Frontal cortex (tissue), 4 donors: Measurements from ENCODE around the gene LZTS3. TPM values are rescaled to one million over a fixed set of nuclear protein-coding genes. Genes with fewer than 3 reads are reported as not detected.
"Not testable (repeated sequence)": the region's sequence is repeated elsewhere in the genome, so short reads cannot be mapped to it uniquely, and the experiment has no call there.

Source experiments
- DNase-seq, 2 donors: peaks; one replicate each; pipeline ENCODE4 v3.0.0; 2012; ENCODE audit warnings: low spot score in 2 of 2
- FAIRE-seq: peaks from 2 replicates; lab custom pipeline; 2012; peaks lifted over from hg19 to GRCh38; lab: Jason Lieb, UNC
- total RNA-seq: library from RNA; depleted of rRNA; stranded (reverse); fragments of >200 nt; gene quantifications from one replicate; pipeline ENCODE4 v1.2.3, GENCODE V29; 2014
- donor health status: control.
- donor health status: control.
- donor health status: control.

LZTS3 gene
- total RNA-seq, result 13.9 TPM

DNA sequence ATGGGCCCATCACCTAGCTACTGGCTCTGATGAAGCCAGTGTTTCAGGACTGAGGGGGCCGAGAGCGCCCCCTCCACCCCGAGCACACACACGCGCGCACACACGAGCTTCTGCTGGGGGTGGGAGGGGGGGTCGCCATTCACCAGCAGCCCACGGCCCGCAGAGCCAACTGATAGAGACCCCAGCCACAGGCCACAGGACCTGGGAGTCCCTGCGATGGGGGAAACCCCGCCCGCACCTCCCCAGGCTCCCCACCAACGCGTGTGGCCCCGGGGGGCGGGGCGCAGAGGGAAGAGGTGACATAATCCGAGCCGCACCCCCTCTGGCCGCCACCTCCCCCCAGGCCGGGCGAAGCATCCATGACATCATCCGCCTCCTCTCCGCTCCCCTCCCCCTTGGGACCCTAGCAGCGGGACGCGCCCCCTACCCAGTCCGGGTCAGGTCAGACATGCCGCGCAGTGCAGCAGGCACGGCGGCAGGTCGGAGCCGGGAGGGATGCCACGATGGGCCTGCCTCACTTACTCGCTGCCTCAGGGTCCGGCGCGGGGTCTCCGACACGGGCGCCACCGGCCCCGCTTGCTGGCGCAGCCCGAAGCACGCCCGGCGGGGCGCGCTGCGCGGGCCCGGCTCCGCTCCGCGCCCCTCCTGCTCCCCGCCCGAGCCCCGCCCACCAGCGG, at the start of gene LZTS3:
LZTS3 (minus strand) TSS at position 617 of the 677 bp plus-strand sequence. CDS start 6,386 bp downstream, outside the sequence.
- FAIRE-seq (no peak), DNase-seq (peak; percentile 79 to 88)

DNA sequence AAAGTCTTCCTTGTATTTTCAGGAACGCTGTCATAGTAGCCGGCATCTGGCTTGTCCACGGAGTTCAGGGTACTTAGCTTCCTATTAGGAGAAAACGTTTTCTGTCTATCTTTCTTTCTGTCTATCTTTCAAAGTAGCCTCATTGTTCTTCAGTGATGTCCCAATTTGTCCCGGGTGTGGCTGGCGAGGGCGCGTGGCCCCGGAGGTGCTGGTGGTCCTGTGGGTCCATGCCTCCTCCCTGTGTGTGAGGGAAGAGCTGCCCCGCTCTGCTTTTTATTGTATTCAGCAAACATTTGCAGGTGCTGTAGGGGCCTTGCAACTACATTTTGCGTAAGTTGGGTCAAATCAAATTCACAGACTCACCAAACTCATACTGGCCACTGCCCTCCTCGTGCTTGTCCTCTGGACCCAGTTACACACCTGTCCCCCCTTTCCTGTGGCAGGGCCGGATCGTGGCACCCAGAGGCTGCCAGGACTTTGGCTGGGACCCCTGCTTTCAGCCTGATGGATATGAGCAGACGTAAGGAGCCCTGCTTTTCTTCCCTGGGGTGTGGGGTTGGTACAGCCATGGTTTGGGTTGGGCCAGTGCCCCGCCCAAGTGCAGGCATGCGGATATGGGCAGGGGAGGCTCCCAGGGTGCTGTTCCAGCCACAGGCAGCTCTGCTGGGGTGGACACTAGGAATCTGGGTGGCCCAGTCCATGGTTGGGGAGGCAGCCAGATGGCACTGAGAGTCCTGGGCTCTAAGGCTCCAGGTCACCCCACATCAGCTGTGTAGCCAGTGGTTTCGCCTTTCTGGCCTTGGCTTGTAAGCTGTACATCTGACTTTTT, 48.3 kb upstream of the LZTS3 start:
- FAIRE-seq (no peak), DNase-seq (no peak)

DNA sequence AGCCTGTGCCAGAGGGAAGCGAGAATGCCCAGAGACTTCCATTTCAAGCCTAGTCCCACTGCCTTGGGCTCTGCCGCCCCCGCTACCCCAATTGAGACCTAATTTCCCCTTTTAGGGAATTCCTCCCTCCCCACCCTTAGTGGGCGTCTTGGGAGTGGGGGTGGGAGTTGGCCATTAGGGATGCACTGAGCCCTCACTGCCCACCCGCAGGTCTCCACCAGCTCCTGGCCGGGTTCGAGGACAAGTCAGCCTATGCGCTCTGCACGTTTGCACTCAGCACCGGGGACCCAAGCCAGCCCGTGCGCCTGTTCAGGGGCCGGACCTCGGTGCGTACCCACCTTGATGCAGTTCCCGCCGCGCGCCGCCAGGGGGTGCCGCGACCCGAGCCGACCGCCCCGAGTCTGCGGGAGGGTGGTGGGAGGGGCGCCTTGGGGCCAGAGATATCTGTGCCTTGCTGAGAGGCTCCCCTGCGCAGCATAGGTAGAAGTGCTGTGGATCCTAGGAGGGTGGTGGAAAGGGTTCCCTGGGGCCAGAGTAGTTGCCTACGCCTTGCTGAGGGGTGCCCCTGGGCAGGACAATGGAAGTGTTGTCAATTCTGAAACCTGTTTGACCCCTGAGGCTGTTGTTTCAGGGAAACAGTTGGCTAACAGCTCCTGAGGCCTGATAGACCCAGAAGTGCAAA, 45.1 kb upstream of the LZTS3 start:
- FAIRE-seq (no peak), DNase-seq (peak; percentile 60 to 77)

DNA sequence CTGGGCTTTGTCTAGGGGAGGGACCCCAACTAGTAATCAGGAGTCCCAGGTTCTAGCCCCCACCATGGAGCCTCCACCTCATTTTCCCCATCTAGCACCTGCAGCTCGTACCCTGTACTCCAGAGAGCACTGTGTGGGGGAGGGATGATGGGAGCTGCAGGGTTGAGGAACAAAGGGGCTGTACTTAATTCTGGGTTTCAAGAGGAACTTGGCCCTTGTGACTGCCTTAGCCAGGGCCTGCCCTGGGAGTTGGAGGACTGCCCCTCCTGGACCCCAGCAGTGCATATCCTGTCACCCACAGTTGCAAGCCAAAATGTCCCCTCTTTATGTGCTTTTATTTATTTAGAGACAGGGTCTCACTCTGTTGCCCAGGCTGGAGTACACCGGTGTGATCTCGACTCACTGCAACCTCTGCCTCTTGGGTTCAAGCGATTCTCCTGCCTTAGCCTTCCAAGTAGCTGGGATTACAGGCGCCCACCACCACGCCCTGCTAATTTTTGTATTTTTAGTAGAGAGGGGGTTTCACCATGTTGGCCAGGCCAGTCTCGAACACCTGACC, 42.1 kb upstream of the LZTS3 start:
- not testable (repeated sequence) for DNase-seq, FAIRE-seq

DNA sequence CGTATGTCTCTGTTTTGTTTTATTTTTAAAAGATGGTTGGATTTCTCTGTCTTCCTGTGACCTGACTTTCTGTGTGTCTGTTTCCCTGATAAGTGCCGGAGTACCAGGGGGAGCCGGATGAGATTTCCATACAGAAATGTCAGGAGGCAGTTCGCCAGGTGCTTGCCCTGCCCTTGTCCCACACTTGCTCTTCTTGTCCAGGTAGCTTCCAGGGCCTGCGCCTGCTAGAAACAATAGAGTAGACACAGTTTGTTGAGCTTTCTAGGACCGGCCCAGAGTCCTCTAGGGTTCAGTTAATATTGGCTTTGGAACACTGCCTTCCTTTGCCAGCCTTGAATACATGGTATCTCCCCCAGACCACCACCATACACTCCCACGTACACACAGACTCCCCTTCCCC, 39.9 kb upstream of the LZTS3 start:
- FAIRE-seq (no peak), DNase-seq (no peak)

DNA sequence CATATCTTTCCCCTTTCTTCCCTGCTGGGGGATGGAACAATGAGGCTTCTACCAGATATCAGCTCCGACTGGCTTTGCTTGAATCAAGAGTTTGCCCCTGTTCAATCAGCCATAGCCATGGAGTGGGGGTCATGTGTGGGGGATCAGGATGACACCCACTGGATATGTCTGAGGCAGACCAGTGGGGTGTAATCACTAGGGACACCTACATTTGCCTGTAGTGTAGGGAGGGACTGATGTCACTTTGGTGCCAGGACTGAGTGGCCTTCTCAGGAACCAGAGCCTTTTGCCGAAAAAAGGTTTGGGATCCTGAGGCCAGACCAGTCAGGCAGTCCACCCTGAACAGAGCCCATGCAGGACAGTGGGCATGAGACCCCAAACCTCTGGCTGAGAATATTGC, 37.0 kb upstream of the LZTS3 start:
- no peak for FAIRE-seq
- no peak for DNase-seq

DNA sequence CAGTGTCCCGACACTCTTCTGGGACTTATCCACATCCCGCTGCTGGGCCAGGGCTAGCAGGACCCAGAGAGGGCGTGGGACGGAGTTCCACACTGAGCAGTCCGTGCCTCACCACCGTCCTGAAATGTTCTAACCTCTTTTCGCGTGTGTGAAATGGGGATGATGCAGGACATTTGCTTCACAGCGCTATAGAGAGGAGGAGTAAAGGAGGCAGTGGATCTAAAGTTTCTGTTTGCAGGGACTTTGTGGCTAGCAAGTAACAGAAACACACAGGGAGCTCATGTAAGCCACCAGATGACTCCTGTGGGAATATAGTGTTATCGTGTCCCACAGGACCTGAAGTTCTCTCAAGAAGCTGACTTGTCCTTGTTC, 36.6 kb upstream of the LZTS3 start:
- FAIRE-seq (no peak), DNase-seq (no peak)

DNA sequence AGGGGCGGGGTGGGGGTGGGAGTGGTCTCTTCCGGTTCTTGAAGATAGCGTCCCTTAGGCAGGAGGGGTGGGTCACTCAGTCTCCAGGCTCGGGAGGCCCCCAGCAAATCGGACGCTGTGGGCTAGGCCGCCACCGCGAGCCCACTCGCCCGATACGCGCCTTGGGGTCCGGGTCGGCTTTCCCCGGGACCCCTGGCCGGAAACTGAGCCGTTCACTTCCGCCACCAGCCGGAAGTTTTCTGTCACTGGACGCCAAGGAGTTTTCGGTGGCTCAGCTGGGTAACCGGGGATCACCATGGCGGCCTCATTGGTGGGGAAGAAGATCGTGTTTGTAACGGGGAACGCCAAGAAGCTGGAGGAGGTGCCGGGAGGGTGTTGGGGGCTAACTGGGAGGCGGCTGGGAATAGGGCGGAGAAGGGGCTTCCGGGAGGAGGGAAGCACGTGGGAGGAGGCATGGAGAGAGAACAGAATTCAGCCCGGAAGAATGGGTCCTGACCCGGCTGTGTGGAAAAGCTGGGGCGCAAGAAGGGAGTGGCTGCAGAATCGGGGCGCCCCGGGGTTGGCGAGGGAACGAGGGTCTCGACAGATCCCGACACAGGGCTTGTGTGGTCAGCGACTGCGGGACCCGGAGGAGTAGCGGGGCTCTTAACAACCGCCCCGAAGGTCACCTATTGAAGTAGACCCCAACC, 36.1 kb upstream of the LZTS3 start, which contains the start of gene ITPA:
ITPA (plus strand) TSS at position 242 of the 689 bp plus-strand sequence; CDS start at position 296, 54 bp downstream.
- FAIRE-seq (no peak), DNase-seq (peak; percentile 55 to 63)

DNA sequence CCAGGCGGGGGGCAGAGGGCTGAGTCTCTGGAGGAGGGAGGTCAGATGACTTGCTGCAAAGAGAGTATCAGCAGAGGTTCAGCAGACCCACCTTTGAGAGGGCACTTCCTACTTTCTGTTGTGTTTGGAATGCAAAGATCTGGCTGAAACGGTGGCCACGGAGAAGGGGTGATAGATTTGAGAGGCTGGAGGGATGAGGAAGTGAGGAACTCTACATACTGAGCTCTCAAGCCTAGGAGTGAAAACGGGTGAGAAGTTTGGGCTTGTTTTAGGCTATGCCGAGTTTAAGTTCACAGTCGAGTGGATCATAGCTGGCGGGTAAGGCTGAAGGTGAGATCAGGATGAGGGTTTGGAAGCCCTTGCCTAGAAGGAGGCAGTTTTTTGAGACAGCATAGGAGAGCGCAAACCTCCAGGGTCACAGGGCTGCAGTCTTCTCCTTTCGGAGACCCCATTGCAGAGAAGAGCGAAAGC, 35.5 kb upstream of the LZTS3 start:
- no peak for DNase-seq
- no peak for FAIRE-seq

DNA sequence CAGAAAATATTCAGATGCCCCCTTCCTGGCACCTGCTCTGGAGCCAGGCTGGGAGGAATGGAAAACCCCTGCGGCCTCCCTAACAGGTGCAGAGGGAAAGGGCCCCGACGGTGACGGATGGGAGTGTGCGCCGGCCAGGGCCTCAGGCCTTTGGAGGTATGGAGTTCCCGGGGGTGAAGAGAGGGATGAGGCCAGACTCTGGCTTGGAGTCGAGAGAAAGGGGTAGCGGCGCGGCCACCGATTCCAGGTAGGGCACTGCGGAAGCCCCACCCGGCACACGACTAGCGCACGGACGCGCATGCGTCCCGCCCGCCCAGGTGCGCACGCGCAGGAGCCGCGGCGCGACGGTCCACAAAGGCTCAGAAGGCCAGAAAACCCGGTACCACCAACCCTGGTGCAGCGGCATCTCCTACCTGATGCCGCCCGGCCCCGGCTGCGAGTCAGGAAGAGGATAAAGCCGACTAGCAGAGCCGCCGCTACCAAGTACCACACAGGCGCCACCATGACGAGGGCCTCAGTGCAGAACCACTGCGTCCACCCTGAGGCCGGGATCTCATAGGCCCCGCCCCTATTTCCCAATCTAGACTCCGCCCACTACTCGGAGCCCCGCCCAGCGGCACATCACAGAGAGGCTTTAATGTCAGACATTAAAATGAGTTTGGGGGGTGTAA, 30.9 kb upstream of the LZTS3 start, which contains the start of gene DDRGK1:
DDRGK1 (minus strand) TSS at position 559 of the 671 bp plus-strand sequence; CDS start at position 504, 55 bp downstream.
- peak; percentile 89 to 91 for DNase-seq
- FAIRE-seq, result no peak

DNA sequence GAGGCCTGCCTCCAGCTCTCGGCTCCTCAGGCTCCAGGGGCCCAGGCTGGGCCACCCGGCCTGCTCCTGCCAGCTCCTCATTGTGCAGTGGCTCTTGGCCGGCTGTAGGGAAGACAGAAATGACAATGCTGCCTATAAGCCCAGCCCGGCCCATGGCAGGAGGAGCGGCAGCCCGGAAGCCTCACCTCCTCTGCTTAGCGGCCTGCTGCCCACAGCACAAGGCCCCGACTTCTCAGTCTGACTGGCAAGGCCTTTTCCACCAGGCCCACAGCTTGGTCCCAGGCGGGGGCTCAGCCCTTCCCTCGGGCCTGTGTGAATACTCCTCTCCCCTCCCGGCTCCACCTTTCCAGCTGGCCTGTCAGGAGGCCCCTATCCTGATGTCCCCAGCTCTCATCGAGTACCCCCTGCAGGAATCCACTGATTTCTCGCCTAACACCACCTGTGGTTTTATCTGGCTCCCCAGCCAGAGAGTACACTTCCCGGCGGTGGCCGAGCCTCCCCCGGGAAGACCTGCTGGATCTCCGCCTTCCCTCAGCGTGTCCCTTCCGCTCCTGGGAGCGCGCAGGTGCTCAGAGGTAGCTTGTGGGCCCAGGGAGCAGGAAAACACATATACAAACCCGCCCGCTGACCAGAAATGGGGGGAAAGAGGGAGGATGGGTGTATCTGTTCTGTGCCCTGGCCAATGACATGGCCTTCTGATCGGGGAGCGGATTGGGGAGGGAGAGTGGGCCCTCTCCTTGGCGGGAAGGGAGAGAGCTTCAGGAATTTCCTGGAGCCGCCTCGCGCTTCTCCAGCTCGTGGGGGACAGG, 30.2 kb upstream of the LZTS3 start:
- no peak for FAIRE-seq
- DNase-seq, result peak in 1 of 2 donors; percentile 42

DNA sequence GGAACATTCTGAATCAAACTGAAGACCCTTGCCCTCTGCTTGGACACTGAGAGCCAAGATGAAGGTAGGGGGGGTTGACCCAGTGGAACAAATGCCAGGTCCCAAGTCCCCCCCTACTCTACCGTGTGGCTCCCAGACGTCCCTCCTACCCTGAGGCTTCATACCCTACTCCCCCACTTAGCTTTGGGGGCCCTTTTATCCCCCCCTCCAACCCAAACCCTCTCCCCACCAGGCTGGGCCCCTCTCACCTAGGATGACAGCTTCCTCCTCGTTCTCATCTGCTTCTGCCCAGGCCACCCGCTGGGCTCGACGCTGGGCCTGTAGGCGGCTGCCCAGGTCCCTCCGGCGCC, 29.6 kb upstream of the LZTS3 start:
- FAIRE-seq, result no peak
- DNase-seq, result no peak

DNA sequence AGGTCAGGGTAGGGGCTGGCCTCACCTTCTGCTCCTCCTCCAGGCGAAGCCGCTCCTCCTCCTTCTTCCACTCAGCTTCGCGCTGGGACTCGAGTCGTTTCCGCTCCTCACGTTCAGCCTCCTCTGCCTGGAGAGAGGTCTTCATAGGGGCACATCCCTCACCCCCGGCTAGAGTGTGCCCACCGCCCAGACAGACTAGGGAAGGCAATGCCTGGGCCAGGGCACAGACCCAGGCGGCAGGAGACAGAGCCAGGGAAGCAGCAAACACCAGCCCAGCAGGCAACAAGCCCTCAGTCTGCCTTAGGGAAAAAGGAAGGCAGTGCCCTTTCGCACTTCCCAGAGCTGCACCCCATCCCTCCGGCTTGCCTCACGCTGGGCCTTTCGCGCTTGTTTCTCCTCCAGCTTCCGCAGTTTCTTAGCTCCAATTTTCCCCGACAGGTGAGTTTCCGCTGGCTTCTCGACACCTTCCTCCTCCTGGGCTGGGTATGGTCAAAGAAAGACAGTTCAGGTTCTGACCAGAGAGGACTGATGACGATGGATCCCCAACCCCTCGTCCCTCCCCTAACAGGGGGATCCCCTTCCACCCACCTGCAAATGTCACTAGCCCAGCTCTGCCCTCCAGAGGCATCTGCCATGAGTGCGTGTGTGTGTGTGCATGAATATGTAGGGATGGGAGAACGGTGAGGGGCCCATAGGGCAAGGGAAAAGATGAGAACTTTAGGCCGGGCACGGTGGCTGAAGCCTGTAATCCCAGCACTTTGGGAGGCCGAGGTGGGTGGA, 26.8 kb upstream of the LZTS3 start:
- FAIRE-seq (no peak), DNase-seq (peak in 1 of 2 donors; percentile 8)

DNA sequence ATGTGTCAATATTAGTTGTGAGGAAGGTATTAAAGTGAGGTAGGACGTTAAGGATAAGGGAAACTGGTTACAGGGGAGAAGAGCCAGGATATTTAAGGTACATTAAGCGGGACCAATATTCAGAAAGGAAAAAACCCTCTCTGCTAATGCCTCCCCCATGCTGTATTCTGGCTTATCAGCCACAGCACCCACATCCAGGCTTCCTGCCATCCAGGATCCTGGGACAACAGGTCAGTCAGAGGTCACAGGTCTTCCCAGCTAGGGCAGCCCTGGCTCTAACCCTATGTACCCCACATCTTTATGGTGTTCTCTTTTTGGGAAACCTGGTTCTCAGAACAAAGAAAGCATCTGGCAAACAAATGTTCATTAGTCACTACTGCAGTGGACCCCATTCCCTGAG, 25.9 kb upstream of the LZTS3 start:
- DNase-seq, result no peak
- FAIRE-seq, result no peak

DNA sequence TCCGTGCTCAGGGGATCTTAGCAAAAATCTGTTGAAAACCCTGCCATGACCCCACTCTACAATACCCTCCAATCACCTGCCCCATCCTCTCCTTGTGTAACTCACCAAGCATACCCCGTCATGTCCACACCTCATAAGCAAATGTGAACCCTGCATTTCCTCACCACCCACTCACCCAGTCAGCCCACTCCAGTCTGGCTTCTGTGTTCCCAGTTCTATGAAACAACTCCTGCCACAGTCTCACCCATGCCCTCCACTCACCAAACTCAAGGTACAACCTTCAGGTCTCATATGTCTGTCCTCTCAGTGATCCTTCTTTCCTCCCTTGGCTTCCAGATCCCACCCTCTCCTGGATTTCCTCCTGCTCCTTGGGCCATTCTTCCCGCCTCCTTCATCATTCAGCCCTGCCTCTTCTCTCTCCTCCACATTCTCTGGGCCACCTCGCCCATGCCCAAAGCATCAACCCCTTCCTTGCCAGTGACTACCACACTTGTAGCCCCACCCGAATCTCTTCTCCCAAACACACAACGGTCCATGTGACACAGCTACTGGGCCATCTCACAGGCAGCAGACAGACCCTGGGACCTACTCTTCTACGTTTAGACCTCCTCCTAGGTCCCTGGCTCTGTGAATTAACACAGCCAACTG, 22.4 kb upstream of the LZTS3 start:
- no peak for FAIRE-seq
- no peak for DNase-seq

DNA sequence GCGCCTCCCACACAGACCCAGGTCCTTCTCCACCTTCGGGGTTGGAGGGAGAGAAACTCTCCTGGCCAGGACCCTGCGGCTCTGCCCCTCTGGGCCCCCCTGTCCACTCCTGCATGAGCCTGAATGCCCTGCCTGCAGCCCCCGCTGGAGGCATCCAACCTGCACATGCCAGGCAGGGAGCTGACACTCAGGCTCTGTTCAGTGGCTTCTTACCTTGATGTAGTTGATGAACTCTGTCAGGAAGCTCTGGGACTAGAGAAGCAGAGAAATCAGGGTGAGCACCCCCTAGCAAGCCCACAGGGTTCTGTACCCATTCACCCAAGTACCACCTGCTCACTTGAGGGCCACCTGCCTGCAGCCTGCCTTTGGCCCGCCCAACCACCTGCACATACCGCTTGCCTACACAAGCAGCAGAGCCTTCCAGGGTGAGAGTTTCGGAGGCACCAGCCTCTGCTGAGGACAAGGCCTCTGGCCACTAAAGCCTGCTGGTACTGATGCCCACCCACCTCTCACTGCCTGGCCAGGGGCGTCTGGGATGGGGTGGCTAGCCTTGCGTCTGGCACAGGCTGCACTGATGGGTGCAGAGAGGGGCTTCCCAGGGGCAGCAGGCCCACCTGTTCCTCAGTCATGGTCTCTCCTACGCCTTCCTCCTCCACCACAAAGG, 21.4 kb upstream of the LZTS3 start:
- FAIRE-seq (no peak), DNase-seq (no peak)
